Measurements from ENCODE around the gene BARX1. TPM values are rescaled to one million over a fixed set of nuclear protein-coding genes. Genes with fewer than 3 reads are reported as not detected.
"Not testable (repeated sequence)": the region's sequence is repeated elsewhere in the genome, so short reads cannot be mapped to it uniquely, and the experiment has no call there.

The BARX1 gene
- total and polyA plus RNA-seq, 9 donors = 0.07 TPM; not detected in 8

DNA sequence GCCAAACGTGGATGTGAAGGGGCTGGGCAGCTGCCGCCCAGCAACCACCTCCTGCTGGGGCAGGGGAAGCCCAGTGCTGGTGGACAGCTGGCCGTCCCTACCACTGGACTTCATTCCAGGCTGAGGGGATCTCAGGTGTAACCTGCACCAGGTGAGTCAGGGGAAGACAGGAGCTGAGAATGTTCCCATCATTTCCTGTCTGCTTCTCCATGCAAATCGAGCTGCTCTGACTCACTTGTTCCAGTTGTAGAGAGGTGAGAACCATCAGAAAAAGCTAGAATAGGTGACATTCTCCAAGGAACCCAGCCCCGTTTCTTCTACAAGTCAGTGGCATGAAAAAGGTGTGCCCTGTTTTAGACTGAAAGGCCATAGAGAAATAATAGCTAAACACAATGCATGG lies 21.8 kb upstream of the BARX1 start:
- TF ChIP-seq, protein P1, sequence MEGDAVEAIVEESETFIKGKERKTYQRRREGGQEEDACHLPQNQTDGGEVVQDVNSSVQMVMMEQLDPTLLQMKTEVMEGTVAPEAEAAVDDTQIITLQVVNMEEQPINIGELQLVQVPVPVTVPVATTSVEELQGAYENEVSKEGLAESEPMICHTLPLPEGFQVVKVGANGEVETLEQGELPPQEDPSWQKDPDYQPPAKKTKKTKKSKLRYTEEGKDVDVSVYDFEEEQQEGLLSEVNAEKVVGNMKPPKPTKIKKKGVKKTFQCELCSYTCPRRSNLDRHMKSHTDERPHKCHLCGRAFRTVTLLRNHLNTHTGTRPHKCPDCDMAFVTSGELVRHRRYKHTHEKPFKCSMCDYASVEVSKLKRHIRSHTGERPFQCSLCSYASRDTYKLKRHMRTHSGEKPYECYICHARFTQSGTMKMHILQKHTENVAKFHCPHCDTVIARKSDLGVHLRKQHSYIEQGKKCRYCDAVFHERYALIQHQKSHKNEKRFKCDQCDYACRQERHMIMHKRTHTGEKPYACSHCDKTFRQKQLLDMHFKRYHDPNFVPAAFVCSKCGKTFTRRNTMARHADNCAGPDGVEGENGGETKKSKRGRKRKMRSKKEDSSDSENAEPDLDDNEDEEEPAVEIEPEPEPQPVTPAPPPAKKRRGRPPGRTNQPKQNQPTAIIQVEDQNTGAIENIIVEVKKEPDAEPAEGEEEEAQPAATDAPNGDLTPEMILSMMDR (IDR thresholded peaks at IDR 0.05) = no peak
- TF ChIP-seq POLR2A (IDR thresholded peaks at IDR 0.05) (no peak), EP300 (IDR thresholded peaks at IDR 0.05) (no peak)
- H3K4me3 ChIP-seq = no peak overlapping the region
- DNase-seq = no peak
- H3K27ac ChIP-seq = no peak overlapping the region
- H3K36me3 ChIP-seq = no peaks in the 10 kb centered on the region
- no peaks in the 10 kb centered on the region for H3K27me3 ChIP-seq
- 57 to 69% (median 63%) methylated on average over 5 of the region's 5 CpGs for WGBS, 3 donors
- intact Hi-C loops (cut with DNase I) = loop anchor here in 1 of 4 donors (10.0 kb wide), 1 partner anchor 62 kb away; no protein-coding TSS in a partner anchor
- H3K9me3 ChIP-seq = no peaks in the 10 kb centered on the region
- H3K4me1 ChIP-seq (ENCODE audit: insufficient read depth) = no peaks in the 10 kb centered on the region

DNA sequence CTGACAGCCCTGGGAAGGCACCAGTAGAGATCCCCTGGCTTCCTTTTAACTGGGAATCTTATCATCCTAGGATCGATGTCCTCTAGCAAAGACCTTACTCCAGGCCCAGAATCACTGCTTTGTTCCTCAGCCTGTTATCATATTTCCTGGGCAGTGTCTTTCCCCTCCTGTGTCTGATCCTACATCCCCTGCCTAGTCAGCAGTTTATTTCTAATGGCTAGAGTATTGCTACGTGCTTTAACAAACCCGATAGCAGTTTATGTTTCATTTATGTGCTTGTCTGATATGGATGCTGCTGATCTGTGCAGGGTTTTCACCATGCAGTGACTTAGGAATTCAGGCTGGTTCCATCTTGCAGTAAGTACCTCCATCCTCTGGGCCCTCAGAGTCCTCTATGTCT lies 20.9 kb upstream of the BARX1 start:
- TF ChIP-seq EP300 (IDR thresholded peaks at IDR 0.05) = no peak
- TF ChIP-seq, protein P1 (IDR thresholded peaks at IDR 0.05) = no peak
- TF ChIP-seq POLR2A (IDR thresholded peaks at IDR 0.05) = no peak
- H3K27me3 ChIP-seq = no peaks in the 10 kb centered on the region
- no peak for DNase-seq
- no peaks in the 10 kb centered on the region for H3K36me3 ChIP-seq
- H3K9me3 ChIP-seq = no peaks in the 10 kb centered on the region
- H3K4me1 ChIP-seq (ENCODE audit: insufficient read depth) = no peaks in the 10 kb centered on the region
- H3K27ac ChIP-seq = no peak overlapping the region
- intact Hi-C loops (cut with DNase I) = loop anchor here in 1 of 4 donors (10.0 kb wide), 1 partner anchor 61 kb away; no protein-coding TSS in a partner anchor
- no peak overlapping the region for H3K4me3 ChIP-seq
- WGBS, 3 donors = 68 to 70% (median 69%) methylated on average over 3 of the region's 3 CpGs

DNA sequence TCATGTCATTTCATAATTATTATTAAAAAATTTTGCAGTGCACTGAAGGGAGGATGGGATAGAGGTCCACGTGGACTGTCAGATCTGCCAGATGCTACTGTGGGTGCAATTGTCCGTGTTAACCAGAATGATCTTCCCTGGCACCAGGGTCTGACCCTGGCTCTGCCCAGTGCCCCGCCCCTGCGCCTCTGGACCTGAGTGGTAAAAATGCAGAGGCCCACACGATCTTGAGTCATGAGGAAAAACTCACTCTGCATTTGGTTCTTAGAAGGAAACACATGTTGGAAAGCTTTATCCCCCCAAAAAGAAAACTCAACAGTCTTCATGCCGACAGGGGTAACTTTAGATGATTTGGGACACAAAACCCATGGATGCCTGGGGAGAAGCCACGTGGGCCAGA lies 20.1 kb upstream of the BARX1 start:
- DNase-seq = no peak
- TF ChIP-seq, protein P1 (IDR thresholded peaks at IDR 0.05) = no peak
- TF ChIP-seq POLR2A (IDR thresholded peaks at IDR 0.05) = no peak
- H3K4me3 ChIP-seq = no peak overlapping the region
- WGBS, 3 donors = 70 to 83% (median 81%) methylated on average over 7 of the region's 7 CpGs
- H3K4me1 ChIP-seq (ENCODE audit: insufficient read depth) = no peaks in the 10 kb centered on the region
- H3K36me3 ChIP-seq = no peaks in the 10 kb centered on the region
- H3K27me3 ChIP-seq = no peaks in the 10 kb centered on the region
- H3K27ac ChIP-seq = no peak overlapping the region
- intact Hi-C loops (cut with DNase I) = loop anchor here in 1 of 4 donors (10.0 kb wide), 1 partner anchor 60 kb away; no protein-coding TSS in a partner anchor
- H3K9me3 ChIP-seq = no peaks in the 10 kb centered on the region

DNA sequence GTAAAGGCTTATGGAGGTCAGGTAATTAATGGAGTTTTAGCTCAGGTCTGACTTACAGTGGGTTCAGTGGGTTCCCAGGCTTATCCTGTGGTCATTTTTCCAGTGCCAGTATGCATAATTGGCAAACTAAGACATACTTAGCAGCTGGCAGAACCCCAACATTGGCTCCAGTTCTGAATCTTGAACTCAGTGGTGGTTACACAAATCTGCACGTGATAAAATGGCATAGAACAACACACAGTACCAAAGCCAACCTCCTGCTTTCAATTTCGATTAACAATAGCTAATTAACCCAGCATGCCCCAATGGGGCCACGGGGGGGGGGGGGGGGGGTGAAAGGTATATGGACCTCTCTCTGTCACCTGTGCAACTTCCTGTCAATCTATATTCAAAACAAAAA lies 19.0 kb upstream of the BARX1 start:
- Histone ChIP-seq H3K9me3 (no peaks in the 10 kb centered on the region), H3K27ac (no peak overlapping the region), H3K4me3 (no peak overlapping the region), H3K4me1 (ENCODE audit: insufficient read depth) (no peaks in the 10 kb centered on the region), H3K27me3 (no peaks in the 10 kb centered on the region), H3K36me3 (no peaks in the 10 kb centered on the region)
- TF ChIP-seq, protein P1 (IDR thresholded peaks at IDR 0.05) = no peak
- TF ChIP-seq POLR2A (IDR thresholded peaks at IDR 0.05) (no peak), EP300 (IDR thresholded peaks at IDR 0.05) (no peak)
- intact Hi-C loops (cut with DNase I) = loop anchor here in 1 of 4 donors (10.0 kb wide), 1 partner anchor 59 kb away; no protein-coding TSS in a partner anchor
- no peak for DNase-seq
- 46 to 54% (median 49%) methylated on average over 3 of the region's 3 CpGs for WGBS, 3 donors

DNA sequence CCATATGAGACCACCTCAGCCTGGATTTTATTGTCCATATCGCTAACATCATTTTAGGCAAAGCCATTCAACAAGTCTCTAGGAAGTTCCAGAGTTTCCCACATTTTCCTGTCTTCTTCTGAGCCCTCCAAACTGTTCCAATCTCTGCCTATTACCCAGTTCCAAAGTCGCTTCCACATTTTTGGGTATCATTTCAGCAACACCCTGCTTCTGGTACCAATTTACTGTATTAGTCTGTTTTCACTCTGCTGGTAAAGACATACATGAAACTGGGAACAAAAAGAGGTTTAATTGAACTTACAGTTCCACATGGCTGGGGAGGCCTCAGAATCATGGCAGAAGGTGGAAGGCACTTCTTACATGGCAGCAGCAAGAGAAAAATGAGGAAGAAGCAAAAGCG lies 17.5 kb upstream of the BARX1 start:
- 84 to 92% (median 88%) methylated on average over 3 of the region's 3 CpGs for WGBS, 3 donors
- not testable (repeated sequence) for H3K27me3 ChIP-seq; H3K4me1 ChIP-seq (ENCODE audit: insufficient read depth); DNase-seq; H3K36me3 ChIP-seq; H3K9me3 ChIP-seq; H3K4me3 ChIP-seq; H3K27ac ChIP-seq
- intact Hi-C loops (cut with DNase I) = loop anchor here in 1 of 4 donors (10.0 kb wide), 1 partner anchor 58 kb away; no protein-coding TSS in a partner anchor

Data from ovary (tissue), 9 donors.